ENCODE measurements around the gene ACAP3.

Gene ACAP3

GRCh38 chr1:1244192-1244811 lies 63.4 kb downstream of the ACAP3 start:
- H3F3A ChIP-seq (ENCODE audit: insufficient read depth, low read length): no peaks in the 10 kb centered on the region
- H3K27me3 ChIP-seq (replicated peaks; ENCODE audit: insufficient read depth, low read length): peaks cover 52% of the 10 kb centered on the region
- TF ChIP-seq, protein P1, sequence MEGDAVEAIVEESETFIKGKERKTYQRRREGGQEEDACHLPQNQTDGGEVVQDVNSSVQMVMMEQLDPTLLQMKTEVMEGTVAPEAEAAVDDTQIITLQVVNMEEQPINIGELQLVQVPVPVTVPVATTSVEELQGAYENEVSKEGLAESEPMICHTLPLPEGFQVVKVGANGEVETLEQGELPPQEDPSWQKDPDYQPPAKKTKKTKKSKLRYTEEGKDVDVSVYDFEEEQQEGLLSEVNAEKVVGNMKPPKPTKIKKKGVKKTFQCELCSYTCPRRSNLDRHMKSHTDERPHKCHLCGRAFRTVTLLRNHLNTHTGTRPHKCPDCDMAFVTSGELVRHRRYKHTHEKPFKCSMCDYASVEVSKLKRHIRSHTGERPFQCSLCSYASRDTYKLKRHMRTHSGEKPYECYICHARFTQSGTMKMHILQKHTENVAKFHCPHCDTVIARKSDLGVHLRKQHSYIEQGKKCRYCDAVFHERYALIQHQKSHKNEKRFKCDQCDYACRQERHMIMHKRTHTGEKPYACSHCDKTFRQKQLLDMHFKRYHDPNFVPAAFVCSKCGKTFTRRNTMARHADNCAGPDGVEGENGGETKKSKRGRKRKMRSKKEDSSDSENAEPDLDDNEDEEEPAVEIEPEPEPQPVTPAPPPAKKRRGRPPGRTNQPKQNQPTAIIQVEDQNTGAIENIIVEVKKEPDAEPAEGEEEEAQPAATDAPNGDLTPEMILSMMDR (IDR thresholded peaks at IDR 0.05; ENCODE audit: low read length): no peak
- TF ChIP-seq EZH2phosphoT487 (IDR thresholded peaks at IDR 0.05; ENCODE audit: low read length): no peak
- TF ChIP-seq EZH2 (optimal IDR thresholded peaks at IDR 0.05; ENCODE audit: low read depth, low read length): no peak
- H3K4me3 ChIP-seq (ENCODE audit: low read length): no peak overlapping the region
- H3K79me2 ChIP-seq (ENCODE audit: low read length): no peaks in the 10 kb centered on the region
- no peaks in the 10 kb centered on the region for H3K36me3 ChIP-seq (replicated peaks; ENCODE audit: insufficient read depth, low read length)
- H3K9me2 ChIP-seq (replicated peaks; ENCODE audit: insufficient read depth, low read length): no peaks in the 10 kb centered on the region
- no peak overlapping the region for H3K9ac ChIP-seq (ENCODE audit: low read length)
- no peaks in the 10 kb centered on the region for H3K9me3 ChIP-seq (replicated peaks; ENCODE audit: insufficient read depth, low read length)
- DNase-seq: no peak
- H3K4me2 ChIP-seq (ENCODE audit: low read depth, low read length): no peak overlapping the region
- no peaks in the 10 kb centered on the region for H4K20me1 ChIP-seq (ENCODE audit: insufficient read depth, low read length)
- H2AFZ ChIP-seq (ENCODE audit: low read length): no peak overlapping the region
- H3K4me1 ChIP-seq (ENCODE audit: low read length): no peaks in the 10 kb centered on the region
- no peak overlapping the region for H3K27ac ChIP-seq (ENCODE audit: low read length)

- Histone ChIP-seq H3K9ac (ENCODE audit: low read length) (no peak overlapping the region), H3F3A (ENCODE audit: insufficient read depth, low read length) (no peaks in the 10 kb centered on the region), H3K4me1 (ENCODE audit: low read length) (no peaks in the 10 kb centered on the region), H3K4me2 (ENCODE audit: low read depth, low read length) (no peak overlapping the region), H3K27me3 (replicated peaks; ENCODE audit: insufficient read depth, low read length) (peaks cover 57% of the 10 kb centered on the region), H4K20me1 (ENCODE audit: insufficient read depth, low read length) (no peaks in the 10 kb centered on the region), H3K79me2 (ENCODE audit: low read length) (no peaks in the 10 kb centered on the region), H3K9me2 (replicated peaks; ENCODE audit: insufficient read depth, low read length) (no peaks in the 10 kb centered on the region), H3K36me3 (replicated peaks; ENCODE audit: insufficient read depth, low read length) (no peaks in the 10 kb centered on the region), H2AFZ (ENCODE audit: low read length) (no peak overlapping the region), H3K4me3 (ENCODE audit: low read length) (no peak overlapping the region), H3K9me3 (replicated peaks; ENCODE audit: insufficient read depth, low read length) (no peaks in the 10 kb centered on the region), H3K27ac (ENCODE audit: low read length) (no peak overlapping the region)
- no peak for DNase-seq
- TF ChIP-seq EZH2phosphoT487 (IDR thresholded peaks at IDR 0.05; ENCODE audit: low read length) (no peak), EZH2 (optimal IDR thresholded peaks at IDR 0.05; ENCODE audit: low read depth, low read length) (no peak)
- TF ChIP-seq, protein P1 (IDR thresholded peaks at IDR 0.05; ENCODE audit: low read length): no peak
These were observed 63.9 kb downstream of the ACAP3 start for GRCh38 chr1:1243807-1244191.

DNA sequence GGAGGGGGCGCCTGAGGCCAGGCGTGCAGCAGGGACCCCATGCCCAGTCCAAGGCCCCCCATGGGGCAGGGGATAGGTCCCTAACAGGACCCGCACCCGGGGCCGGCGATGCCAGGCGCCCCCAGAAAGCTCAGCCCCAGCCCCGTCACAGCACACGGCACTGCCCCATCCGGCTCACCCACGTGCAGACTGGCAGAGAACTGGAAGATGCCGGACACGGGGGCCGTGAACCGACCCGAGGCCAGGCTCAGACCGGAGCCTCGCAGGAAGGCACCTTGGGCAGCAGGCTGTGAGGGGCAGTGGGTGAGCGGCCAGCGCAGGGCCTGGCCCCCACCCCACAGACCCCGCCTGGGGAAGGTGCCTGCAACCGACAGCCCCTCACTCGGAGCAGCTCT lies 64.5 kb downstream of the ACAP3 start:
- H3K4me1 ChIP-seq (ENCODE audit: low read length): no peaks in the 10 kb centered on the region

More for the DNA sequence above, 64.5 kb downstream of the ACAP3 start:
- no peak for TF ChIP-seq EZH2phosphoT487 (IDR thresholded peaks at IDR 0.05; ENCODE audit: low read length)
- TF ChIP-seq EZH2 (optimal IDR thresholded peaks at IDR 0.05; ENCODE audit: low read depth, low read length): no peak
- TF ChIP-seq, protein P1 (IDR thresholded peaks at IDR 0.05; ENCODE audit: low read length): no peak
- Histone ChIP-seq H3K79me2 (ENCODE audit: low read length) (no peaks in the 10 kb centered on the region), H3K27me3 (replicated peaks; ENCODE audit: insufficient read depth, low read length) (peaks cover 63% of the 10 kb centered on the region), H2AFZ (ENCODE audit: low read length) (no peak overlapping the region), H3K4me3 (ENCODE audit: low read length) (no peak overlapping the region), H3K9me2 (replicated peaks; ENCODE audit: insufficient read depth, low read length) (no peaks in the 10 kb centered on the region), H3K9me3 (replicated peaks; ENCODE audit: insufficient read depth, low read length) (no peaks in the 10 kb centered on the region), H3K9ac (ENCODE audit: low read length) (no peak overlapping the region), H3F3A (ENCODE audit: insufficient read depth, low read length) (no peaks in the 10 kb centered on the region), H3K27ac (ENCODE audit: low read length) (no peak overlapping the region), H4K20me1 (ENCODE audit: insufficient read depth, low read length) (no peaks in the 10 kb centered on the region), H3K4me2 (ENCODE audit: low read depth, low read length) (no peak overlapping the region), H3K36me3 (replicated peaks; ENCODE audit: insufficient read depth, low read length) (no peaks in the 10 kb centered on the region)
- no peak for DNase-seq

Measured in MM.1S (cell line).